Measurements from ENCODE around the gene AUTS2. TPM values are rescaled to one million over a fixed set of nuclear protein-coding genes. Genes with fewer than 3 reads are reported as not detected.

AUTS2 gene
- total RNA-seq, 1 donor from 2014 or later = 80.6 TPM

DNA sequence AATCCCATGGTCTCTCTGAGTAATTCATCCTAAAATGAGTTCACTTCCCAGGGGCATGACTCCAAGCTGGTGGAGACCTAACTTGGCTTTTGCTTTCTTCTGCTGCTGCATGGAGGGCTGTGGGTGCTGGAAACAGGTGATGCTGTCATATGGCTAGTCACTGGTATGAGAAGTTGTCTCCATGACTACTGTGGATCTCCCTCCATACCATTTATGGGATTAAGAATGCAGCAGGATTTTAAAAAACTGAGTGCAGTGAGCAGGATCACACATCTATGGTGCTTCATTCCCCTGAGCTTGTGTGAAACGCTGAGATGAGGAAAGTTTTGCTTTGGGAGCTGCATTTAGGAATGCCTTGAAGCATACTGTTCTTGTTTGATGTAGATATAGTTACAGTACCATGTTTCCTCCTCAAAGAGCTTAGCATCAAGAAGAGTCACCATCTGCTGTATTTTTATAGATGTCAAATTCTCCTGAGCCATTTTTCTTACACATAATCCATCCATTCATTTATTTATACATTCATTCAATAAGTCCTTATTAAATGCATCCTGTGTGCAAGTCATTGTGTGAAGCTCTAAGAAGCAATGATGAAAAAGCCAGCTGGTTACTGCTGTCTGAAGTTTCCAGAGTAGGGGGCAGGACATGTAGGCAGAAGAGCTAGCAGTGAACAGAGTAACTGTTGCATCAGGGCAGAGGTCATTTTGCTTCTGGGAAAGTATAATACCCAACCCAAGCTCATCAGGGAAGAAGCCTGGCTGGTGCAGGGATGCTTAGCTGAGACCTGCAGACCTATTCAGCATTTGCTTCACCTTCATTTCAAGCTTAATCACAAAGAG, 534.8 kb downstream of the AUTS2 start:
- no peak overlapping the region for H3K27ac Mint-ChIP-seq (ENCODE audit: unreplicated experiment)
- no peak overlapping the region for H3K4me3 Mint-ChIP-seq (ENCODE audit: unreplicated experiment)
- no peak for DNase-seq (ENCODE audit: extremely low spot score, unreplicated experiment)
- no peaks in the 10 kb centered on the region for H3K9me3 Mint-ChIP-seq (ENCODE audit: unreplicated experiment)
- H3K27me3 Mint-ChIP-seq (ENCODE audit: unreplicated experiment) = no peaks in the 10 kb centered on the region
- TF ChIP-seq, protein P1, sequence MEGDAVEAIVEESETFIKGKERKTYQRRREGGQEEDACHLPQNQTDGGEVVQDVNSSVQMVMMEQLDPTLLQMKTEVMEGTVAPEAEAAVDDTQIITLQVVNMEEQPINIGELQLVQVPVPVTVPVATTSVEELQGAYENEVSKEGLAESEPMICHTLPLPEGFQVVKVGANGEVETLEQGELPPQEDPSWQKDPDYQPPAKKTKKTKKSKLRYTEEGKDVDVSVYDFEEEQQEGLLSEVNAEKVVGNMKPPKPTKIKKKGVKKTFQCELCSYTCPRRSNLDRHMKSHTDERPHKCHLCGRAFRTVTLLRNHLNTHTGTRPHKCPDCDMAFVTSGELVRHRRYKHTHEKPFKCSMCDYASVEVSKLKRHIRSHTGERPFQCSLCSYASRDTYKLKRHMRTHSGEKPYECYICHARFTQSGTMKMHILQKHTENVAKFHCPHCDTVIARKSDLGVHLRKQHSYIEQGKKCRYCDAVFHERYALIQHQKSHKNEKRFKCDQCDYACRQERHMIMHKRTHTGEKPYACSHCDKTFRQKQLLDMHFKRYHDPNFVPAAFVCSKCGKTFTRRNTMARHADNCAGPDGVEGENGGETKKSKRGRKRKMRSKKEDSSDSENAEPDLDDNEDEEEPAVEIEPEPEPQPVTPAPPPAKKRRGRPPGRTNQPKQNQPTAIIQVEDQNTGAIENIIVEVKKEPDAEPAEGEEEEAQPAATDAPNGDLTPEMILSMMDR (IDR thresholded peaks at IDR 0.05) = no peak
- H3K36me3 Mint-ChIP-seq (ENCODE audit: unreplicated experiment) = peaks cover 7% of the 10 kb centered on the region
- H3K4me1 Mint-ChIP-seq (ENCODE audit: unreplicated experiment) = peaks cover 51% of the 10 kb centered on the region

DNA sequence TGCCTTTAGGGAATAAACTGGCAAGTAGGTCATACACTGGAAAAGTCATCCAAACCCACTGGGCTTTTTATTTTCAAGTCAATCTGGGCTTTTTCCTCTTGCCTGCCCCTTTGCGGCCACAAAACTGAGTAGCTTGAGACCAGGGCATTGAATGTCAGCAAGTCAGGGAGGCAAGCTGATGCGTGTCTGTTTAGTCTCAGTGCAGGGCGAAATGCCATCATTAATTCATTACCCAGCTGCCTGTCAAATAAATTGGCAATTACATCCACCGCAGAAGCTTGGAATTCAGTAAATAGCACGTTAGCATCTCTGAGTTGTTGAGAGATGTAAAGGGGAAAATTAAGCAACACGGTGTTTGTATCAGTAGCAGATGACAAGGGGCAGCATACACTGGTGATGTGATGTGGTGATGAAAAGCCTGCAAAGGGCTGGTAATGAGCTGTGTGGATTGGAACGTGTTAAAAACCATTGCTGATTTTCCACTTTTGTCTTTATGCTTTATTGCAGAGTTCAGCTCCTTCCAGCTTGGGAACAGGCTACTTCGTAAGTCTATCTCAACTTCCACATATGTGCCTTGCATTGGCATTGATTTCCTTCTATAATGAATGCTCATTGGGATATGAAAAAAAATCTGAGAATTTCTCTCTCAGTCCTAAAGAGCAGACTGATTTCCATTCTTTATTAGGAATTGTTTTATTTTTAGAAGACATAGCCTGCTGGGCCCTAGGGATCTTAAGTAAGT, 535.9 kb downstream of the AUTS2 start:
- H3K4me3 Mint-ChIP-seq (ENCODE audit: unreplicated experiment) = no peak overlapping the region
- TF ChIP-seq, protein P1 (IDR thresholded peaks at IDR 0.05) = peak; percentile 6
- H3K36me3 Mint-ChIP-seq (ENCODE audit: unreplicated experiment) = peaks cover 7% of the 10 kb centered on the region
- no peaks in the 10 kb centered on the region for H3K27me3 Mint-ChIP-seq (ENCODE audit: unreplicated experiment)
- H3K9me3 Mint-ChIP-seq (ENCODE audit: unreplicated experiment) = no peaks in the 10 kb centered on the region
- no peak for DNase-seq (ENCODE audit: extremely low spot score, unreplicated experiment)
- H3K27ac Mint-ChIP-seq (ENCODE audit: unreplicated experiment) = peak overlapping the region; percentile 19
- H3K4me1 Mint-ChIP-seq (ENCODE audit: unreplicated experiment) = peaks cover 51% of the 10 kb centered on the region

DNA sequence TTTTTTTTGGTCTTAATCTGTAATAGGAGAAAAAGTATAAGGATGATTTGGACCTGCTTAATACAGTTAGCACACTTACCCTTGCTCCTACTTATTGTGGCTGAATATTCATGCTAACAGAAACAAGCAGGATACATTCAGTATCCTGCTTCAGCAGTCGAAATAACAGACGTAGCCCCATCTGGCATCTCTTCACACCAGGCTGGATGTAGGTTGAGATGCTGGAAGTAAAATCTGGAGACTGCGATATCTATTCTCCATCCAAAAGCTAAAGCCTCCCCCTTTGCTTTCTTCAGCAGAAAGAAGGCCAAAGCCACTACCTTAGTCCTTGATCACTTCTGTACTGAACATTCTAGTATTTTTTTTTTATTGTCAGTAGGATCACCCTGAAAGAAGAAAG, 537.4 kb downstream of the AUTS2 start:
- no peak for DNase-seq (ENCODE audit: extremely low spot score, unreplicated experiment)
- Mint-ChIP-seq H3K27ac (ENCODE audit: unreplicated experiment) (no peak overlapping the region), H3K4me3 (ENCODE audit: unreplicated experiment) (no peak overlapping the region), H3K27me3 (ENCODE audit: unreplicated experiment) (no peaks in the 10 kb centered on the region), H3K9me3 (ENCODE audit: unreplicated experiment) (no peaks in the 10 kb centered on the region), H3K36me3 (ENCODE audit: unreplicated experiment) (peaks cover 7% of the 10 kb centered on the region), H3K4me1 (ENCODE audit: unreplicated experiment) (peaks cover 42% of the 10 kb centered on the region)
- TF ChIP-seq, protein P1 (IDR thresholded peaks at IDR 0.05) = no peak

DNA sequence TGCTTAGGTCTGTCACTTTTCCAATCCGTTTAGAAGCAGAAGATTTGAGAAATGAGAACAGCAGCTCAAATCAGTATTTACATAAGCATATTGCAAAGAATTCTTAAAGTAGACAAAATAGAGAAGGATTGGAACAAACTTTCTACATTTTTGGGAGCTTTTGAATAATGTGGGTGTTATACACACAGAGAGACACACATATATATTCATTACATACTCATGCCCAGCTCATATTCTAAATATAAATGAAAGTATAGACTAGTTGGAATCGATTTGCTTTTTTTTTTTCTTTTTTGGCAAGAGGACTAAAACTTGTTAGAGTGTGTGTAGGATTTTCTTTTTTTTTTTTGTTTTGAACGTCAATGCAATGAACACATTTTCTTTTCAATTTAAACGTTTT, 538.9 kb downstream of the AUTS2 start:
- DNase-seq (ENCODE audit: extremely low spot score, unreplicated experiment) = no peak
- no peak overlapping the region for H3K27ac Mint-ChIP-seq (ENCODE audit: unreplicated experiment)
- H3K4me3 Mint-ChIP-seq (ENCODE audit: unreplicated experiment) = no peak overlapping the region
- no peaks in the 10 kb centered on the region for H3K9me3 Mint-ChIP-seq (ENCODE audit: unreplicated experiment)
- H3K4me1 Mint-ChIP-seq (ENCODE audit: unreplicated experiment) = peaks cover 30% of the 10 kb centered on the region
- no peaks in the 10 kb centered on the region for H3K27me3 Mint-ChIP-seq (ENCODE audit: unreplicated experiment)
- TF ChIP-seq, protein P1 (IDR thresholded peaks at IDR 0.05) = no peak
- peaks cover 11% of the 10 kb centered on the region for H3K36me3 Mint-ChIP-seq (ENCODE audit: unreplicated experiment)
